ENCODE data around the gene GTF2A1L.
"Not testable (repeated sequence)": the region's sequence is repeated elsewhere in the genome, so short reads cannot be mapped to it uniquely, and the experiment has no call there.

Gene GTF2A1L

GRCh38 chr2:48617618-48618017 is at the start of gene GTF2A1L:
Gene GTF2A1L, plus strand, starts transcription at chr2:48617856. Its CDS starts 19 bp downstream, at chr2:48617875.
- no peak for DNase-seq (ENCODE audit: low read depth)

GRCh38 chr2:48568547-48568946 is 49.1 kb upstream of the GTF2A1L start:
- no peak for DNase-seq (ENCODE audit: low read depth)

GRCh38 chr2:48569433-48569832 is 48.2 kb upstream of the GTF2A1L start:
- DNase-seq (ENCODE audit: low read depth), result no peak

GRCh38 chr2:48572816-48573215 is 44.8 kb upstream of the GTF2A1L start:
- no peak for DNase-seq (ENCODE audit: low read depth)

GRCh38 chr2:48574353-48575287 is 43.0 kb upstream of the GTF2A1L start:
- DNase-seq (ENCODE audit: low read depth), result no peak

- no peak for DNase-seq (ENCODE audit: low read depth)
These were observed 39.3 kb upstream of the GTF2A1L start for GRCh38 chr2:48578313-48578712.

- no peak for DNase-seq (ENCODE audit: low read depth)
These were observed 33.7 kb upstream of the GTF2A1L start for GRCh38 chr2:48583961-48584360.

GRCh38 chr2:48584551-48584950 is 33.1 kb upstream of the GTF2A1L start:
- DNase-seq (ENCODE audit: low read depth), result no peak

GRCh38 chr2:48586433-48586832 is 31.2 kb upstream of the GTF2A1L start:
- DNase-seq (ENCODE audit: low read depth), result no peak

- no peak for DNase-seq (ENCODE audit: low read depth)
These were observed 30.1 kb upstream of the GTF2A1L start for GRCh38 chr2:48587560-48587959.

- no peak for DNase-seq (ENCODE audit: low read depth)
These were observed 29.7 kb upstream of the GTF2A1L start for GRCh38 chr2:48587961-48588360.

GRCh38 chr2:48588745-48589144 is 28.9 kb upstream of the GTF2A1L start:
- DNase-seq (ENCODE audit: low read depth), result no peak

- DNase-seq (ENCODE audit: low read depth), result no peak
These were observed 28.4 kb upstream of the GTF2A1L start for GRCh38 chr2:48589170-48589767.

- DNase-seq (ENCODE audit: low read depth), result no peak
These were observed 27.6 kb upstream of the GTF2A1L start for GRCh38 chr2:48590017-48590416.

GRCh38 chr2:48592067-48592466 is 25.6 kb upstream of the GTF2A1L start:
- DNase-seq (ENCODE audit: low read depth), result no peak

GRCh38 chr2:48596751-48597150 is 20.9 kb upstream of the GTF2A1L start:
- DNase-seq (ENCODE audit: low read depth), result not testable (repeated sequence)

GRCh38 chr2:48597492-48597891 is 20.2 kb upstream of the GTF2A1L start:
- DNase-seq (ENCODE audit: low read depth), result no peak

- DNase-seq (ENCODE audit: low read depth), result no peak
These were observed 17.3 kb upstream of the GTF2A1L start for GRCh38 chr2:48600204-48600813.

- no peak for DNase-seq (ENCODE audit: low read depth)
These were observed 16.7 kb upstream of the GTF2A1L start for GRCh38 chr2:48600917-48601316.

GRCh38 chr2:48601349-48601748 is 16.3 kb upstream of the GTF2A1L start:
- no peak for DNase-seq (ENCODE audit: low read depth)

- no peak for DNase-seq (ENCODE audit: low read depth)
These were observed 12.0 kb upstream of the GTF2A1L start for GRCh38 chr2:48605482-48606175.

- DNase-seq (ENCODE audit: low read depth), result no peak
These were observed 10.2 kb upstream of the GTF2A1L start for GRCh38 chr2:48607307-48608014.
